Measurements from ENCODE around the gene MPP2.

DNA sequence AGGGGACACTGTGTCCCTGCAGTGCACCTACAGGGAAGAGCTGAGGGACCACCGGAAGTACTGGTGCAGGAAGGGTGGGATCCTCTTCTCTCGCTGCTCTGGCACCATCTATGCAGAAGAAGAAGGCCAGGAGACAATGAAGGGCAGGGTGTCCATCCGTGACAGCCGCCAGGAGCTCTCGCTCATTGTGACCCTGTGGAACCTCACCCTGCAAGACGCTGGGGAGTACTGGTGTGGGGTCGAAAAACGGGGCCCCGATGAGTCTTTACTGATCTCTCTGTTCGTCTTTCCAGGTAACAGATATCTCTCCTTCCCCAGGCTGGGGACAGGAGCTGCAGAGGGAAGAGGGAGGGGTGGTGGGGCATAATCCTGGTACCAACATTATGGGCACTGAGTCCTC lies 58.7 kb downstream of the MPP2 start:
- TF ChIP-seq, protein P1, sequence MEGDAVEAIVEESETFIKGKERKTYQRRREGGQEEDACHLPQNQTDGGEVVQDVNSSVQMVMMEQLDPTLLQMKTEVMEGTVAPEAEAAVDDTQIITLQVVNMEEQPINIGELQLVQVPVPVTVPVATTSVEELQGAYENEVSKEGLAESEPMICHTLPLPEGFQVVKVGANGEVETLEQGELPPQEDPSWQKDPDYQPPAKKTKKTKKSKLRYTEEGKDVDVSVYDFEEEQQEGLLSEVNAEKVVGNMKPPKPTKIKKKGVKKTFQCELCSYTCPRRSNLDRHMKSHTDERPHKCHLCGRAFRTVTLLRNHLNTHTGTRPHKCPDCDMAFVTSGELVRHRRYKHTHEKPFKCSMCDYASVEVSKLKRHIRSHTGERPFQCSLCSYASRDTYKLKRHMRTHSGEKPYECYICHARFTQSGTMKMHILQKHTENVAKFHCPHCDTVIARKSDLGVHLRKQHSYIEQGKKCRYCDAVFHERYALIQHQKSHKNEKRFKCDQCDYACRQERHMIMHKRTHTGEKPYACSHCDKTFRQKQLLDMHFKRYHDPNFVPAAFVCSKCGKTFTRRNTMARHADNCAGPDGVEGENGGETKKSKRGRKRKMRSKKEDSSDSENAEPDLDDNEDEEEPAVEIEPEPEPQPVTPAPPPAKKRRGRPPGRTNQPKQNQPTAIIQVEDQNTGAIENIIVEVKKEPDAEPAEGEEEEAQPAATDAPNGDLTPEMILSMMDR (IDR thresholded peaks at IDR 0.05), result no peak
- TF ChIP-seq POLR2A (IDR thresholded peaks at IDR 0.05), result no peak

Data from body of pancreas (tissue), 4 donors.